Measurements from ENCODE around the gene PLEKHG5. TPM values are rescaled to one million over a fixed set of nuclear protein-coding genes. Genes with fewer than 3 reads are reported as not detected.

PLEKHG5 gene
- total and polyA plus RNA-seq, 9 donors = 2.0 to 13.1 (median 9.4) TPM

DNA sequence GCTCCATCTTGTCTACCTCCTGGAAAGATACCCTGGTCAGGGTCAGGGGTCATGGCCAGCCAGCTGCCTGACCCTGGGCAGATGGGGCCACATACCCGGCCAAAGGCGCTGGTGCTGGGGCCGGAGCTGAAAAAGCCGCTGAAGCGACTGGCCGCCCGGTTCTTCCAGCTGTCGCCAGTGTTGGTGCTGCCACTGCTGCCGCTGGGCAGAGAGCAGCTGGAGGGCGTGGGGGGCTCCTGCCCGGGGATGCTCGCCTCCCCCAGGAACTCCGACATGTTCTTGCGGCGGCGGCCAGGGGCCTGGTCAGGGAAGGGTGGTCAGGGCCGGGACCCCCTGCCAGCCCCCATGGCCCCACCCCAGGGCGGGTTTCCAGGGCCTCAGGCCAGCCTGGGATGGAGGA is 18.3 kb downstream of the PLEKHG5 start:
- Histone ChIP-seq H3K9me3 (no peaks in the 10 kb centered on the region), H3K27ac (no peak overlapping the region), H3K36me3 (no peaks in the 10 kb centered on the region), H3K27me3 (no peaks in the 10 kb centered on the region), H3K4me3 (no peak overlapping the region), H3K4me1 (ENCODE audit: insufficient read depth) (no peaks in the 10 kb centered on the region)
- no peak for DNase-seq
- 86 to 95% (median 88%) methylated on average over 12 to 18 of the region's 18 CpGs for WGBS, 3 donors
- no peak for TF ChIP-seq POLR2A (IDR thresholded peaks at IDR 0.05)
- no peak for TF ChIP-seq EP300 (IDR thresholded peaks at IDR 0.05)
- TF ChIP-seq, protein P1, sequence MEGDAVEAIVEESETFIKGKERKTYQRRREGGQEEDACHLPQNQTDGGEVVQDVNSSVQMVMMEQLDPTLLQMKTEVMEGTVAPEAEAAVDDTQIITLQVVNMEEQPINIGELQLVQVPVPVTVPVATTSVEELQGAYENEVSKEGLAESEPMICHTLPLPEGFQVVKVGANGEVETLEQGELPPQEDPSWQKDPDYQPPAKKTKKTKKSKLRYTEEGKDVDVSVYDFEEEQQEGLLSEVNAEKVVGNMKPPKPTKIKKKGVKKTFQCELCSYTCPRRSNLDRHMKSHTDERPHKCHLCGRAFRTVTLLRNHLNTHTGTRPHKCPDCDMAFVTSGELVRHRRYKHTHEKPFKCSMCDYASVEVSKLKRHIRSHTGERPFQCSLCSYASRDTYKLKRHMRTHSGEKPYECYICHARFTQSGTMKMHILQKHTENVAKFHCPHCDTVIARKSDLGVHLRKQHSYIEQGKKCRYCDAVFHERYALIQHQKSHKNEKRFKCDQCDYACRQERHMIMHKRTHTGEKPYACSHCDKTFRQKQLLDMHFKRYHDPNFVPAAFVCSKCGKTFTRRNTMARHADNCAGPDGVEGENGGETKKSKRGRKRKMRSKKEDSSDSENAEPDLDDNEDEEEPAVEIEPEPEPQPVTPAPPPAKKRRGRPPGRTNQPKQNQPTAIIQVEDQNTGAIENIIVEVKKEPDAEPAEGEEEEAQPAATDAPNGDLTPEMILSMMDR (IDR thresholded peaks at IDR 0.05) = no peak
- intact Hi-C loops (cut with DNase I) = no loop called here

DNA sequence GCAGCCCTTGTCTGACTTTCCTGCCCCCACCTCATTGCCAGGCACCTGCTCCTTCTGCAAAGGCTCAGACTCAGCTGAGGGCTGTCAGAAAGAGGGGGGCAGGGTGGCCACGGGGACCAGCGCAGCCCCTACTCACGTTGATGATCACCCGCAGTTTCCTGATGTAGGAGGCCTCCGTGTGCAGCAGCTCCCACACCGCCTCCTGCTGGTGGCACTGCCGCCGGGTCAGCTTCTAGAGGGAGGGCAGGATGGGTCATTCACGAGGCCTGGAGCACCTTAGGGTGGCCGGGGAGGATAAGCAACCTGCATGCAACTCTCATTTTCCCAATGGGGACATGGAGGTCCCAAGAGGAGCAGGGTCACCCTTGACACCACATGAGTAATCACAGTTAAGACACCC is 19.1 kb downstream of the PLEKHG5 start:
- no peak for DNase-seq
- Histone ChIP-seq H3K36me3 (no peaks in the 10 kb centered on the region), H3K9me3 (no peaks in the 10 kb centered on the region), H3K27ac (no peak overlapping the region), H3K4me3 (no peak overlapping the region), H3K27me3 (no peaks in the 10 kb centered on the region), H3K4me1 (ENCODE audit: insufficient read depth) (no peaks in the 10 kb centered on the region)
- 81 to 84% (median 82%) methylated on average over 10 of the region's 10 CpGs for WGBS, 3 donors
- no peak for TF ChIP-seq EP300 (IDR thresholded peaks at IDR 0.05)
- no peak for TF ChIP-seq POLR2A (IDR thresholded peaks at IDR 0.05)
- TF ChIP-seq, protein P1 (IDR thresholded peaks at IDR 0.05) = no peak
- intact Hi-C loops (cut with DNase I) = no loop called here

DNA sequence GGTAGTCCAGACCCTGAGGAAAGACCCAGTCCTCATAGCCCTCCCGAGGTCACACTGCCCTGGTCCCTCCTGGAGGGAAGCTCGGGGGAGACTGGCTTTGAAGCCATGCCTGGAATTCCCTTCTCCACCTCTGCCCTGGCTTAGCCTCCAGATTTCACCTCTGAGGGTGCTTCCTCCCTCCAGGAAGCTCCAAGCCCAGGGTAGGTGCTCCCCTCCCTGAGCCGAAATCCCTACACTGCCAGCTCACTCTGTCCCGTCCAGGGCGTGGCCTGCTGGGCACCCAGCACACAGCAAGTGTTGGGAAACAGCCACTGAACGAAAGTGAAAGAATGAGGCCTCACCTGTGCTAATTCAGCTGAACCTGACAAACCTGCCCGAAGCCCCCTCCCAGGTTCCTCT is 19.5 kb downstream of the PLEKHG5 start:
- Histone ChIP-seq H3K9me3 (no peaks in the 10 kb centered on the region), H3K36me3 (no peaks in the 10 kb centered on the region), H3K27me3 (no peaks in the 10 kb centered on the region), H3K4me1 (ENCODE audit: insufficient read depth) (no peaks in the 10 kb centered on the region), H3K27ac (no peak overlapping the region), H3K4me3 (no peak overlapping the region)
- WGBS, 3 donors = 84 to 92% (median 87%) methylated on average over 7 of the region's 7 CpGs
- no peak for TF ChIP-seq POLR2A (IDR thresholded peaks at IDR 0.05)
- TF ChIP-seq, protein P1 (IDR thresholded peaks at IDR 0.05) = no peak
- TF ChIP-seq EP300 (IDR thresholded peaks at IDR 0.05) = no peak
- no peak for DNase-seq
- intact Hi-C loops (cut with DNase I) = no loop called here

DNA sequence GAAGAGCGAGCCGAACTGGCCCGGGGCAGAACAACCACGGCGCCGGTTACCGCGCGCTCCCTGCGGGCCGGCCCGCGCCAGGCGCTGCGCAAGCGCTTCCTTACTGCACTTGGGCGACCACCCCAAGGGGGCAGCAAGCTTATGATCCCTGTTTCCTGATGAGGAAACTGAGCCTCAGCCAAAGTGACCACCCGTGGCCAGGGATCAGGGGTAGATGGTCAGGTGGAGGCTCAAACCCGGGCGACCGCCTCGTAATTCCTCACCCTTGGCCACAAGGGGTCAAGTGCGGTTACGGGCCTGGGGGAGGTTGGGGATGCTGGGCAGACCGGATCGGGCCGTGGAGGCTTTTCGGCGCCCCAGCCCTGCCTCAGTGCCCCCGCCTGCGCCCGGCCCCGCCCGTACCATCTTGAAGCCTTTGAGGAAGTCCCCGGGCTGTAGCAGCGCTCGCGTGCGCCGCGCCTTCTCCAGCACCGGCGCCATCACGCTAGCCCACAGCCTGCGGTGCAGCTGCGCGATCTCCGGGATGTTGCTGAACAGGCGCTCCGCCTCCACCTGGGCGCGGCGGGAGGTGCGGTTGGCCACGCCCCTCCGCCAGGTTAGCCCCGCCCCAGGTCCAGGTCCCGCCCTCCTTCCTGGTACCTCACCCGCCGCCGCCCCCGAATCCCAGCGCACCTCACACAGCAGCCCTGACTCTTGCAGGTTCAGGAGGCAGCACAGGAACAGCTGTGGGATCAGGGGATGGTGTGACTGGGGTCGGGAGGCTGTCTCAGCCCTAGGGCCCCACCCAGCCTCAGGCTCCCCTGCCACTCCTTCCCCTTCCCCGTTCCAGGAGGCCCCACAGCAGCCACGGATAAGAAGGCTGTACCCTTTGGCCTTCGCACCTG is 20.1 kb downstream of the PLEKHG5 start:
- H3K27ac ChIP-seq = no peak overlapping the region
- no peak for TF ChIP-seq POLR2A (IDR thresholded peaks at IDR 0.05)
- TF ChIP-seq EP300 (IDR thresholded peaks at IDR 0.05) = no peak
- TF ChIP-seq, protein P1 (IDR thresholded peaks at IDR 0.05) = no peak
- WGBS, 3 donors = 78 to 84% (median 82%) methylated on average over 67 of the region's 67 CpGs

More for the DNA sequence above, 20.1 kb downstream of the PLEKHG5 start:
- intact Hi-C loops (cut with DNase I) = no loop called here
- no peaks in the 10 kb centered on the region for H3K36me3 ChIP-seq
- DNase-seq = no peak
- H3K4me1 ChIP-seq (ENCODE audit: insufficient read depth) = no peaks in the 10 kb centered on the region
- H3K27me3 ChIP-seq = no peaks in the 10 kb centered on the region
- no peak overlapping the region for H3K4me3 ChIP-seq
- H3K9me3 ChIP-seq = no peaks in the 10 kb centered on the region
